Astrocyte of the cerebellum (primary cell): ENCODE measurements around the gene ELP4.

Experiments used
- DNase-seq: peaks from one replicate; pipeline ENCODE4 v3.0.0-alpha.2; 2011; ENCODE audit warnings: low read depth
- H3K4me3 ChIP-seq: 2 replicates; pipeline ENCODE4 v1.5.1; 2011; ENCODE audit warnings: mild to moderate bottlenecking, low read depth, low read length, moderate library complexity
- CTCF ChIP-seq: IDR thresholded peaks from 2 replicates; pipeline ENCODE4 v1.5.1; 2012; ENCODE audit warnings: low read length, low read depth, moderate library complexity, mild to moderate bottlenecking; ENCODE audit errors: missing control alignments
- in situ Hi-C: cut with HindIII; loops from 2 replicates; pipeline ENCODE4 v1.10.0; 2017; ENCODE audit warnings: low sequenced_read_pairs

Gene ELP4

DNA sequence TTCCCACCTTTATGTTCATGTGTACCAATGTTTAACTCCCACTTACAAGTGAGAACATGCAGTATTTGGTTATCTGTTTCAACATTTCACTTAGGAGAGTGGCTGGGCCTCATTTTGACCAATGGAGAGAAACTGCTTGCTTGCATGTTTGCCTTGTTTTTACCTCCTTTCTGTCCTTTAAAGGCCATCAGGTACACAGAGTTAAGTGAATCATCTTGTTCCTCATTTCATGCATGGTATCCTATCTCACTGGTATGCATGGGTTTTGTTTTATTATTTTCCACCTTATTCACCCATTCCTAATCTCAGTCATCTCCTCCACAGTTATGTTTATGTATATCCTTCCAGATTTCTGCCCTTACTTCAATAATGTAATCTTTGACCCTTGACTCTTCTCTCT is 101.0 kb downstream of the ELP4 start:
- H3K4me3 ChIP-seq = no peak overlapping the region
- DNase-seq = no peak
- in situ Hi-C loops = no loop called here
- TF ChIP-seq CTCF = no peak

- no peak overlapping the region for H3K4me3 ChIP-seq
- in situ Hi-C loops = no loop called here
- no peak for TF ChIP-seq CTCF
- no peak for DNase-seq
These were observed 107.7 kb downstream of the ELP4 start for GRCh38 chr11:31617246-31617645.

DNA sequence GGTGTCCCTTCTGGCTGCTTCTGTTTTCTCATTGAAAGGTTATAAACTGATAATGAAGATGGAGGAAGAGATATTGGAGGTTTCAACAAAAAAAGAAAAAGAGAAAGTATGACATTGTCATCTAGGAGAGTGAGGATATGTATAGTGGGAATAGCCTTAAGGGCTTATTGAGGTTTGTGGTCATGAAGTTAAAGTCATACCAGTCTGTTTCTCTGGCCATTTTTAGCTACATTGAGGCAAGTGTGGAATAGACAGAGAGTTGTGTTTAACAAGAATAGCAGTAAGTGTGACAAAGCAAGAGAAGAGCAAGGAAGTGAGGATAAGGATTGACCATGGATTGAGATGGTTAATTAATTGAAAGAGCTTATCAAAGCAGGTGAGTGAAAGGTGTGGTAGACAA is 110.4 kb downstream of the ELP4 start:
- no peak for DNase-seq
- in situ Hi-C loops = no loop called here
- TF ChIP-seq CTCF = no peak
- H3K4me3 ChIP-seq = no peak overlapping the region

- TF ChIP-seq CTCF = no peak
- DNase-seq = no peak
- in situ Hi-C loops = no loop called here
- H3K4me3 ChIP-seq = no peak overlapping the region
These were observed 110.9 kb downstream of the ELP4 start for GRCh38 chr11:31620434-31620833.

- no peak for DNase-seq
- H3K4me3 ChIP-seq = no peak overlapping the region
- in situ Hi-C loops = no loop called here
- TF ChIP-seq CTCF = no peak
These were observed 116.3 kb downstream of the ELP4 start for GRCh38 chr11:31625868-31626267.

DNA sequence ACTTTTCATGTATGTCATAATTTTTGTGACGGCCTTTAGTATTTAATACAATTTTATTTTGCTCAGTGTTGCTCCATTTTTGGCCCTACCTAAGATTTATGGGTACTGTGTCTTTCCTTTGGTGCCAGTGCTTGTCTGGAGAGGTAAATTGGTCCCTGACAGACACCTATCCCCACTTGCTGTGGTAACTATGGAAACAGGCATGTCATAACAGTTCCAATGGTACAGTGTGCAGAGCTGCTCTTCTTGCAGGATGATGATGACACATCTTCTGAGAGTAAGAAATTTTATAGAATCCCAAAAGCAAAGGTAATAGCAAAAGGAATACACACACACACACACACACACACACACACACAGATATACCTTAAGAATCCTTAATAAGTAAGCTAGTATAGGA is 118.5 kb downstream of the ELP4 start:
- no peak for TF ChIP-seq CTCF
- no peak for DNase-seq
- H3K4me3 ChIP-seq = no peak overlapping the region
- in situ Hi-C loops = no loop called here

DNA sequence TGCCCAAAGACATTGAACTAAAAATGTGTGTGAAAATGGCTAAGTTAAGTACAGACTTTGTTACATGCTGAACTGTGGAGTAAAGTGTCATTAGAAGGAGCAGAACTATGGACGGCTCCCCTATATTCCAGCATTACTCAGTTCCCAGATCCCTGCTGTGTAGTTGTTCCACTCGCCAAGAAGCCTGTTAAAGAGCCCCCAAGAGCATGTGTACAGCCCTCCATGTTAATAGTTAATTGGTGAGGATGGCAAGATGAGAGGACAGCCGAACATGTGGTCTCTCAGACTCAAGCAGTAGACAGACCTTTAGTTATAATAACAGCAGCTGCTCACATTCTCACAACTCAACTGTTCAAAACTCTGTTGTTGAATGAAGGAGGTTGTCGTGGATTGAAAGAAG is 127.4 kb downstream of the ELP4 start:
- in situ Hi-C loops = no loop called here
- no peak for DNase-seq
- TF ChIP-seq CTCF = no peak
- H3K4me3 ChIP-seq = no peak overlapping the region
